Type B pancreatic cell (in vitro differentiated cells): Measurements from ENCODE around the gene IL22RA1. TPM values are rescaled to one million over a fixed set of nuclear protein-coding genes. Genes with fewer than 3 reads are reported as not detected.

Source experiments
- DNase-seq: peaks from one replicate; pipeline ENCODE4 v3.0.0; 2021; ENCODE audit warnings: mixed read lengths; ENCODE audit not compliant: unreplicated experiment; ENCODE audit errors: extremely low spot score
- H3K27ac Mint-ChIP-seq: 2 replicates; pipeline ENCODE4 v1.8.0; 2021; ENCODE audit warnings: mild to moderate bottlenecking, mixed read lengths
- H3K27me3 Mint-ChIP-seq: 2 replicates; pipeline ENCODE4 v1.8.0; 2021; ENCODE audit warnings: mixed read lengths
- H3K36me3 Mint-ChIP-seq: 2 replicates; pipeline ENCODE4 v1.8.0; 2021; ENCODE audit warnings: mixed read lengths
- H3K4me1 Mint-ChIP-seq: one replicate; pipeline ENCODE4 v1.8.0; 2021; ENCODE audit warnings: mixed read lengths; ENCODE audit not compliant: unreplicated experiment
- H3K4me3 Mint-ChIP-seq: 2 replicates; pipeline ENCODE4 v1.8.0; 2021; ENCODE audit warnings: mild to moderate bottlenecking, mixed read lengths
- H3K9me3 Mint-ChIP-seq: 2 replicates; pipeline ENCODE4 v1.8.0; 2021; ENCODE audit warnings: mixed read lengths
- CTCF ChIP-seq: fragments of 200-600 bp; sonication (generic); conservative IDR thresholded peaks from 2 replicates; pipeline ENCODE4 v1.5.0; 2021; ENCODE audit warnings: antibody characterized with exemption, mild to moderate bottlenecking
- total RNA-seq: library from RNA; stranded (reverse); gene quantifications from 2 replicates; pipeline ENCODE4 v1.2.1, GENCODE V29; 2021; ENCODE audit warnings: low replicate concordance

The IL22RA1 gene
- total RNA-seq, 1 donor from 2014 or later, result 1.1 TPM

DNA sequence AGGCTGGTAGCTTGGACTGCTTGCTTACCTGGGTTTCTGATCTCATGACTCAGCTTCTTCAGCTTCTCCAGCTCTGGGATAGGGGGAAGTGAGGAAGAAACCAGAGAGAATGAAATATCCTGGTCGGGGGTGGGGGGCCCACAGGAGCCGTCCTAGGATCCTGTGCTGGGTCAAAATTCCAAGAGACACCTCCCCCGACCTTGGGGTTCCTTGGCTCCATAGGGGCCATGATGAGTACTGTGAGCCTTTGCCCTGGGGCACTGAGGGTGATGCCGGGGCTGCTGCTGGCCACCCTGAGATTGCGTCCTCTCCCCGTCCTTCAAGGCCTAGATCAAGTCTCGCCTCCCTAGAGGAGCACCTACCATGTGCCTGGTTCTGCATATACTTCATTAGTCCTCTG lies 71.0 kb downstream of the IL22RA1 start:
- H3K4me1 Mint-ChIP-seq, result peaks cover 5% of the 10 kb centered on the region
- H3K27ac Mint-ChIP-seq, result no peak overlapping the region
- H3K9me3 Mint-ChIP-seq, result no peaks in the 10 kb centered on the region
- no peak overlapping the region for H3K4me3 Mint-ChIP-seq
- DNase-seq, result no peak
- no peaks in the 10 kb centered on the region for H3K36me3 Mint-ChIP-seq
- H3K27me3 Mint-ChIP-seq, result peaks cover 4% of the 10 kb centered on the region
- no peak for TF ChIP-seq CTCF

- Mint-ChIP-seq H3K4me1 (peaks cover 5% of the 10 kb centered on the region), H3K27me3 (peaks cover 4% of the 10 kb centered on the region), H3K27ac (peak overlapping the region; percentile 61), H3K4me3 (peak overlapping the region; percentile 36), H3K36me3 (no peaks in the 10 kb centered on the region), H3K9me3 (no peaks in the 10 kb centered on the region)
- no peak for DNase-seq
- peak; percentile 92 for TF ChIP-seq CTCF
Measured at GRCh38 chr1:24070821-24071393, 72.0 kb downstream of the IL22RA1 start.

- Mint-ChIP-seq H3K4me1 (peaks cover 5% of the 10 kb centered on the region), H3K36me3 (no peaks in the 10 kb centered on the region), H3K9me3 (no peaks in the 10 kb centered on the region), H3K4me3 (no peak overlapping the region), H3K27ac (no peak overlapping the region), H3K27me3 (peaks cover 4% of the 10 kb centered on the region)
- TF ChIP-seq CTCF, result no peak
- no peak for DNase-seq
Measured at GRCh38 chr1:24069817-24070216, 73.1 kb downstream of the IL22RA1 start.

Other genes starting within 250 kb of the IL22RA1 start
- not detected in 2 replicates for gene CNR2, start 229.8 kb downstream of the IL22RA1 start, total RNA-seq
- gene PNRC2, start 183.3 kb downstream of the IL22RA1 start, total RNA-seq, result 132 and 146 TPM in 2 replicates
- gene SRSF10, start 162.8 kb downstream of the IL22RA1 start, total RNA-seq, result 113 and 177 TPM in 2 replicates
- 0.12 and 0.70 TPM in 2 replicates for gene MYOM3, start 31.0 kb downstream of the IL22RA1 start, total RNA-seq
- gene IFNLR1, start 44.1 kb upstream of the IL22RA1 start, total RNA-seq, result 7.1 and 19.9 TPM in 2 replicates
- 70.6 and 194 TPM in 2 replicates for gene GRHL3, start 176.2 kb upstream of the IL22RA1 start, total RNA-seq